ENCODE data around the gene P4HA1.

- TF ChIP-seq POLR2AphosphoS5 (IDR thresholded peaks at IDR 0.05; ENCODE audit: low read depth, low read length) (no peak), SIN3A (IDR thresholded peaks at IDR 0.05; ENCODE audit: borderline replicate concordance, insufficient read depth, low read length) (no peak), TAF1 (IDR thresholded peaks at IDR 0.05; ENCODE audit: borderline replicate concordance, insufficient read depth, low read length) (no peak), REST (IDR thresholded peaks at IDR 0.05; ENCODE audit: insufficient read depth in 1 of 2, low read depth in 2 of 2, low read length in 2 of 2) (no peak)
Observed at GRCh38 chr10:73061743-73062142, 34.9 kb downstream of the P4HA1 start.
